Measurements from ENCODE around the gene SCN2A. TPM values are rescaled to one million over a fixed set of nuclear protein-coding genes. Genes with fewer than 3 reads are reported as not detected.
A peak's percentile ranks its signal among the peaks of the same experiment; 100 is the strongest.

SCN2A gene
- total and polyA plus RNA-seq, 2 donors, result 0.09 to 0.24 TPM

GRCh38 chr2:165432234-165432966, 193.2 kb downstream of the SCN2A start:
- H3K27me3 ChIP-seq (ENCODE audit: control insufficient read depth in 2 of 2, insufficient read depth in 1 of 2, low read length in 1 of 2), result no peaks in the 10 kb centered on the region
- H3K27ac ChIP-seq (ENCODE audit: low read depth in 1 of 2, low read length in 1 of 2), result no peak overlapping the region
- H3K4me1 ChIP-seq (ENCODE audit: control insufficient read depth in 2 of 2, insufficient read depth in 2 of 2, low read length in 2 of 2), result no peaks in the 10 kb centered on the region
- H3K4me3 ChIP-seq (ENCODE audit: low read length in 2 of 2), result no peak overlapping the region
- no peaks in the 10 kb centered on the region for H3K9me3 ChIP-seq (ENCODE audit: control insufficient read depth in 2 of 2, insufficient read depth in 1 of 2, low read length in 1 of 2)
- H3K36me3 ChIP-seq (ENCODE audit: control insufficient read depth in 2 of 2, insufficient read depth in 2 of 2, low read length in 1 of 2), result no peaks in the 10 kb centered on the region
- no peak for DNase-seq (ENCODE audit: low read depth in 6 of 9, low spot score in 9 of 9)

GRCh38 chr2:165434865-165435496, 195.8 kb downstream of the SCN2A start:
- no peaks in the 10 kb centered on the region for H3K27me3 ChIP-seq (ENCODE audit: control insufficient read depth in 2 of 2, insufficient read depth in 1 of 2, low read length in 1 of 2)
- H3K4me1 ChIP-seq (ENCODE audit: control insufficient read depth in 2 of 2, insufficient read depth in 2 of 2, low read length in 2 of 2), result peaks cover 0 to 4% of the 10 kb centered on the region in 2 donors
- H3K4me3 ChIP-seq (ENCODE audit: low read length in 2 of 2), result no peak overlapping the region
- DNase-seq (ENCODE audit: low read depth in 6 of 9, low spot score in 9 of 9), result no peak
- no peaks in the 10 kb centered on the region for H3K9me3 ChIP-seq (ENCODE audit: control insufficient read depth in 2 of 2, insufficient read depth in 1 of 2, low read length in 1 of 2)
- no peak overlapping the region for H3K27ac ChIP-seq (ENCODE audit: low read depth in 1 of 2, low read length in 1 of 2)
- WGBS, result 98% methylated on average over 1 of the region's 1 CpG
- H3K36me3 ChIP-seq (ENCODE audit: control insufficient read depth in 2 of 2, insufficient read depth in 2 of 2, low read length in 1 of 2), result no peaks in the 10 kb centered on the region

- Histone ChIP-seq H3K27ac (ENCODE audit: low read depth in 1 of 2, low read length in 1 of 2) (no peak overlapping the region), H3K4me1 (ENCODE audit: control insufficient read depth in 2 of 2, insufficient read depth in 2 of 2, low read length in 2 of 2) (peaks cover 0 to 4% of the 10 kb centered on the region in 2 donors), H3K4me3 (ENCODE audit: low read length in 2 of 2) (no peak overlapping the region), H3K9me3 (ENCODE audit: control insufficient read depth in 2 of 2, insufficient read depth in 1 of 2, low read length in 1 of 2) (no peaks in the 10 kb centered on the region), H3K27me3 (ENCODE audit: control insufficient read depth in 2 of 2, insufficient read depth in 1 of 2, low read length in 1 of 2) (no peaks in the 10 kb centered on the region), H3K36me3 (ENCODE audit: control insufficient read depth in 2 of 2, insufficient read depth in 2 of 2, low read length in 1 of 2) (no peaks in the 10 kb centered on the region)
- WGBS, result 90% methylated on average over 1 of the region's 1 CpG
- DNase-seq (ENCODE audit: low read depth in 6 of 9, low spot score in 9 of 9), result no peak
Observed at GRCh38 chr2:165435611-165436010, 196.4 kb downstream of the SCN2A start.

GRCh38 chr2:165436559-165436958, 197.3 kb downstream of the SCN2A start:
- H3K4me1 ChIP-seq (ENCODE audit: control insufficient read depth in 2 of 2, insufficient read depth in 2 of 2, low read length in 2 of 2), result peaks cover 0 to 4% of the 10 kb centered on the region in 2 donors
- H3K9me3 ChIP-seq (ENCODE audit: control insufficient read depth in 2 of 2, insufficient read depth in 1 of 2, low read length in 1 of 2), result no peaks in the 10 kb centered on the region
- H3K27ac ChIP-seq (ENCODE audit: low read depth in 1 of 2, low read length in 1 of 2), result no peak overlapping the region
- no peaks in the 10 kb centered on the region for H3K27me3 ChIP-seq (ENCODE audit: control insufficient read depth in 2 of 2, insufficient read depth in 1 of 2, low read length in 1 of 2)
- DNase-seq (ENCODE audit: low read depth in 6 of 9, low spot score in 9 of 9), result no peak
- no peaks in the 10 kb centered on the region for H3K36me3 ChIP-seq (ENCODE audit: control insufficient read depth in 2 of 2, insufficient read depth in 2 of 2, low read length in 1 of 2)
- 87% methylated on average over 3 of the region's 3 CpGs for WGBS
- no peak overlapping the region for H3K4me3 ChIP-seq (ENCODE audit: low read length in 2 of 2)

- WGBS, result 35% methylated on average over 1 of the region's 1 CpG
- H3K27ac ChIP-seq (ENCODE audit: low read depth in 1 of 2, low read length in 1 of 2), result no peak overlapping the region
- H3K27me3 ChIP-seq (ENCODE audit: control insufficient read depth in 2 of 2, insufficient read depth in 1 of 2, low read length in 1 of 2), result no peaks in the 10 kb centered on the region
- H3K9me3 ChIP-seq (ENCODE audit: control insufficient read depth in 2 of 2, insufficient read depth in 1 of 2, low read length in 1 of 2), result no peaks in the 10 kb centered on the region
- peak in 6 of 9 donors; percentile 14 to 56 (median 23) for DNase-seq (ENCODE audit: low read depth in 6 of 9, low spot score in 9 of 9)
- H3K4me3 ChIP-seq (ENCODE audit: low read length in 2 of 2), result no peak overlapping the region
- H3K4me1 ChIP-seq (ENCODE audit: control insufficient read depth in 2 of 2, insufficient read depth in 2 of 2, low read length in 2 of 2), result peaks cover 0 to 7% of the 10 kb centered on the region in 2 donors
- H3K36me3 ChIP-seq (ENCODE audit: control insufficient read depth in 2 of 2, insufficient read depth in 2 of 2, low read length in 1 of 2), result no peaks in the 10 kb centered on the region
Observed at GRCh38 chr2:165440367-165440766, 201.2 kb downstream of the SCN2A start.

Other genes starting within 250 kb of the SCN2A start
- 5.9 TPM for gene SCN3A, start 35.4 kb upstream of the SCN2A start, total RNA-seq
- gene SCN3A, start 35.4 kb upstream of the SCN2A start, polyA plus RNA-seq, result 3.0 TPM
- 1.7 TPM for gene CSRNP3, start 230.3 kb downstream of the SCN2A start, total RNA-seq
- gene CSRNP3, start 230.3 kb downstream of the SCN2A start, polyA plus RNA-seq, result 0.68 TPM

All from thymus (tissue), 11 donors.